GOT3 (cell line): ENCODE results near the gene ADGRB3.
"Not testable (repeated sequence)": the region's sequence is repeated elsewhere in the genome, so short reads cannot be mapped to it uniquely, and the experiment has no call there.

Experiments
- DNase-seq: peaks from one replicate; lab custom pipeline; 2025; ENCODE audit warnings: mixed read lengths; lab: John Stamatoyannopoulos, UW

Gene ADGRB3

DNA sequence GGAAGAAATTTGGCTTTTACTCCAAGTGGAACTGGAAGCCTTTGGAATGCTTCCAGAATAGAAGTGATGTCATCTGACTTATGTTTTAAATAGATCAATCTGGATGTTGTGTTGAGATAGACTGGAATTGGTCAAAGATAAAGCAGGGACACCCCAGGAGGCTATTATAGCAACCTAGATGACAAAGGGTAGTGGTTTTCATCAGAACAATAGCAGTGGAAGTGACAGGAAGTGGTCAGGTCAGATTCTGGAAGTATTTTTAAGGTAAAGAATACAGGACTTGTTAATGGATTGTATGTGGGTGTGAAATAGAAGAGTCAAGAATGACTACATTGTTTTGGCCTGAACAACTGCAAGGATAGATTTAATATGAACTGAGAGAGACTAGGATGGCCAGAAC, 191.4 kb downstream of the ADGRB3 start:
- DNase-seq: no peak

DNA sequence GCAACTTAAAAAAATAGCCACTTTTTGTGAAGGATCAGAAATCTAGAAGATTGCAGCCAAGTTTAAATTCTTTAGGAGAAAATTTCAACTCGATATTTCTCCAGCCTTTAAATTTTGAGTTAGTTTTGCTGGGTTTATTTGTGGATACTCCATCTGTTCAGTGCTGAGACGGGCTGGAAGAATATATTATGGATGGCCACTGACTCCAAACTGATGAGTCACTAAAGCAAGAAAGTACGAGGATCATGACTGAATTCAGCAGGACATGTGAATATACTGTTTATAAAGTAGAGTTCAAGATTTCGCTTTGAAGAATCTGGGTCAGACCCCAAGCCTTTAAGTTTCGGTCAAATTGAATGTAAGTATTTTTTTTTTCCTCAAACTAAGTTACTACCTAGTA, 199.5 kb downstream of the ADGRB3 start:
- no peak for DNase-seq

DNA sequence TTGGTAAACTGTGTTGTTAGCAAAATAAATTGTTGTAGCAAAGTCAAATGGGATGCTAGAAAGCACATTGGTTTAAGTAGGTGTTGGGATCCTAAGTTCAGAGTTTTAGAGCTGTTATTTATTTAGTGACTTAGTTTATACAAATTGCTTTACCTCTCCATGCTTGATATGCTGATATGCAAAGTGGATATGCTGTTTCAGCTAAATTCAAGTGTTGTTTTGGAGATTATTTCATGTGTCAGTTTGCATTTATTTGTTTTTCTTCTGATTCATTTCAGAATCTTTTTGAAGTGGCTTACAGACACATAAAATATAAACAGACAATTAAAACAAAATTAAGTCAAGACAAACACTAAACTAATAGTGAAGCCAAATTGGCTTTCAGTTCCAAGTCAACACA, 203.5 kb downstream of the ADGRB3 start:
- DNase-seq: no peak

DNA sequence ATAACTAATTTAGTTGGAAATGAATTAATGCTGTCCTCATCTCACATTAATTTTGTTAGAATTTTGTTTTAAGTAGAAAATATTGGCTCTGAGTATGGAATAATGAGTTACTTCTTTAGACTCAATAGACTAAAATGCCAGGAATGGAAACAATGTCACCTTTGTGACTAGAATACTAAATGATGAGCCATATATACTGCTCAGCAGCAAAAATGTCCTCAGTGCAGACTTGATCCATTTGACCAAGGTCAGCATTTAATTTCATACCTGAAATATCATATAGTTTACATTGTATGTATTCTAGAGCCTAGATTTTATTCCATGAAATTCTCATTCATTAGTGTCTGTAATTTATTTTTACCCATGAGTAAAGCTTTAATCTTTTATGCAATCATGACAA, 217.7 kb downstream of the ADGRB3 start:
- DNase-seq: no peak

DNA sequence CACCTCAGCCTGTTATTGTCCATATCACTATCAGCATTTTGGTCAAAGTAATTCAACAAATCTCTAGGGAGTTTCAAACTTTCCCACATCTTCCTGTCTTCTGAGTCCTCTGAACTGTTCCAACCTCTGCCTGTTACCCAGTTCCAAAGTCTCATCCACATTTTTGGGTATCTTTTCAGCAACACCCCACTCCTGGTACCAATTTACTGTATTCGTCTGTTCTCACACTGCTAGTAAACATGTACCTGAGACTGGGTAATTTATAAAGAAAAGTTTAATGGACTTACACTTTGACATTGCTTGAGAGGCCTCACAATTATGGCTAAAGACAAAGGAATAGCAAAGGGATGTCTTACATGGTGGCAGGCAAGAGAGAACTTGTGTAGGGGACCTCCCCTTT, 224.2 kb downstream of the ADGRB3 start:
- DNase-seq: no peak

DNA sequence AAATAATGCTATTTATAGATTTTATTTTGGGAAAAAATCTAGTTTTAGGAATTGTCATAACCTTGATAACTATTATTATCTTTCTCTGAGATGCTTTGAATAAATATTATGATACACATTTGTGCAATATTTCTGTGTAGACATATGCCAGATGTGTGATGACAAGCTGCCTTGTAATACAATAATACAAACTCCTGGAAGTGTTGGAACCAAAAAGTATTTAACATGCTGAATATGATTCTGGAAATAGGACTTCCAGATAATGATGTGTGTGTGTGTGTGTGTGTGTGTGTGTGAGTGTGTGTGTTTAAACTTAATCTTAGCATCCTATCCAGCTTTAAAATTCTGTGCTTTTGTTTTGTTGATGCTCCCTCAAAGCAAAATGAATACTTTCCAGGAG, 233.6 kb downstream of the ADGRB3 start:
- no peak for DNase-seq

DNA sequence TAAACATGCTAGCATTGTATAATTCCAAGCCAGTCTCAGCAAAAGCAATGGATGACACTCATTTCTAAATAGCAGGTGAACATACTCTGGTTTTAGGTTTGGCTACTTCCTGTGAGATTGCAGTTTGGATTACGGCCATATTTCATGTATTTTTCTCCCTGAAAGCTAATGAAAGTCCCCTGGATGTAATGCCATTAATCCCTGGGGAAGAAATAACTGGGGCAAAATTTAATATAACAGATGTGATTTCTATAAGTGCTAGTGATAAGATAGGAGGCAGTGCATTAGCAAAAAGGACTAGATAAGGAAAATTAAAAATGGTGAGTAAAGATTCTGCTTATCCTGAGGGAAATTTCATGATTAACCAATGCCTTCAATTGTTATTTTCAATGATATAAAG, 238.2 kb downstream of the ADGRB3 start:
- DNase-seq: no peak

DNA sequence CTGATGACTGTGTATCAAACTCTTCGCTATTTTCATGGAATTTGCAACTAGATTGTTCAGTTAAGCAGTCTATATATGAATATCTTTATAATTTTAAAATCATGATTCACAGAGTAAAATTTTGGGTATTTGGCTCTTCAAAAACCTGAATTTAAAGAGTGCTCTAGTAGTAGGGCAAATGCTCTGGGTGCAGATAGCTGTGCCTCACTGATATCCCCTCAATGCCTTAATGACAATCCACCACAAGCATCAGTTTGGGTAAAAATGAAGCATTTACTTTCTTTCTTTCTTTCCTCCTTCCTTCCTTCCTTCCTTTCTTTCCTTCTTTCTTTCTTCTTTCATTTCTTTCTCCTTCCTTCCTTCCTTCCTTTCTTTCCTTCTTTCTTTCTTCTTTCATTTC, 239.7 kb downstream of the ADGRB3 start:
- no peak for DNase-seq

DNA sequence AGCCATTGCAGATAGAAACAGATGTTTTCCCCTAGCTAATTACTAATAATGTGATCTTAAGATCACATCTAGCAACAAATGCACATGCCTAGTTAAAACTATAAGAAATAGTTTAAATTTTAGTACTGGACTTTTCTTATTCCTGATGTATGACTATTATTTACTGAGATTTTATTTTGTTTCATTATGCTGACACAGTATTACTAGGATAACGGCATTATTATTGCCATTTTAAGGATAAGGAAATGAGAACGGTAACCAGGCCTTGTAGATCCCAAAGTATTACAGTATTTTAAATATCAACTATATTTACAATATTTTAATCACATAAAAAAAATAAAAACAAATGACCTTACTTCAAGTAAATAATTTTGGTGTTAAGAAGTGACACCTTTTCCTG, 240.3 kb downstream of the ADGRB3 start:
- DNase-seq: no peak

DNA sequence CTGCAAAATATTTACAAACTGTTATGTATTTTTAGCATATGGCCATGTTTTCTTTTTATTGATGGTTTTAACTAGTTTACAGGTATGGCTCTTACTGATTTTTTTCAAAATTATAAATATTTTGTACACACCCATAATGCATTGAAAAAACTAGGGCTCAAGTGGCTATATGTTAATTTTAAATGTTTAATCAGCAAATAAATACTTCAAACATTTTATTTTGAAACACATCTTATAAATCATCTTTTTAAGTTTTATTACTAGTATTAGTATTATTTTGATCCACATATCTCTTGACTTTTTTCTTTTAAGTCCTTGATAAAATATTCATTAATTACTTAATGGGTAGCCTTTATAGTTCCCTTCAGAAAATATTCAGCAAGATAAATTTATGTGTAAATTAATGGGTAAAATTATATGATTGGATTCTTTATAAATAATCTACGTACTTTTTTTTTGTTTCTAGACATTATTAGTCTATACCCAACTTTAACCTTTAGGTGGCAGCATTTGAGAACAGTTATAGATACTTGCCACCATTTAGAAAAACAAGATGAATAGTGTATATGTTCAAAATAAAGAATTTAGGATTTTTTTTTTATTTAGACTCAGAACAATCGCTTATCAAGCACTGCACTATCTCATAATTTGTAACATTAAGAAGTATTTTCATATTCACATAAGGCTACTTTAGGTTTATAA, 241.9 kb downstream of the ADGRB3 start:
- DNase-seq: no peak

DNA sequence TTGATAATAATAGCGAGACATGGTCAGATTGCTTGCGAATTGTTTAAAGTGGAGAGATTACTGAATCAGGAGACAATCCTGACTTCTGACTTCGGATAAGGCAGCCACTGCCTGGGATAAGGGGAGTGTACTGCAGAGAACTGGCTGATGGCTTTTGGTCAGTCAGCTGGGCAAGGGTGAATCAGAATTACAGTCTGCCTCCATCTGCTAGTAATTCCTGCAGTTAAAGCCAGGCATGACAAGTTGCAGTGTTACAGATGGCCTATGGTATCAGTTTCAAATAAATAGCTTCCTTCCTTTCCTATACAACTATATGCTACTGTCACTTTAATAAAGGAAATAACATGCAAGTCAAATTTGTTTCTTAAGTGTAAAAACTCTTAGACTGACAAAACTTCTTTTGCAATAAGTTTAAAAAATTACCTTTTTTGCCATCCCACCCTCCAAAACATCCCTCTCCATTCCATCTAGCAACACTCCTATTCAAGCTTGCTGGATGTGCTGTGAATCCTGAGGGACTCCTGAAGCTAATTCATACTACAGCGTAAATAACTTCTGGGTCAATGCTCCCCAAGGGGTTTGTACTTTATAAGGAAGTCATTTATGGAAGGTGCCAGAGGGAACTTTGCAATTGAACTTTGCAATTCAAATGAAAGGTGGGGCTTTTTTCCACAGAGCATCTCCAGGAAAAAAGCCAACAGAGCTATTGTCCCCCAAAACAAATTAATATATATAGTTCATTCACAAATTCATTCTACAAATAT, 245.2 kb downstream of the ADGRB3 start:
- no peak for DNase-seq

DNA sequence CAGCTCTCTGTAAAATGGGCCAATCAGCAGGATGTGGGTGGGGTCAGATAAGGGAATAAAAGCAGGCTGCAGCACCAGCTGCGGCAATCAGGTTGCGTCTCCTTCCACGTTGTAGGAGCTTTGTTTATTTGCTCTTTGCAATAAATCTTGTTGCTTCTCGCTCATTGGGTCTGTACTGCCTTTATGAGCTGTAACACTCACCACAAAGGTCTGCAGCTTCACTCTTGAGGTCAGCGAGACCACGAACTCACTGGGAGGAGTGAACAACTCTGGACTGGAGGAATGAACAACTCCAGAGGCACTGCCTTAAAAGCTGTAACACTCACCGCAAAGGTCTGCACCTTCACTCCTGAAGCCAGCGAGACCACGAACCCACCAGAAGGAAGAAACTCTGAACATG, 248.2 kb downstream of the ADGRB3 start:
- not testable (repeated sequence) for DNase-seq

DNA sequence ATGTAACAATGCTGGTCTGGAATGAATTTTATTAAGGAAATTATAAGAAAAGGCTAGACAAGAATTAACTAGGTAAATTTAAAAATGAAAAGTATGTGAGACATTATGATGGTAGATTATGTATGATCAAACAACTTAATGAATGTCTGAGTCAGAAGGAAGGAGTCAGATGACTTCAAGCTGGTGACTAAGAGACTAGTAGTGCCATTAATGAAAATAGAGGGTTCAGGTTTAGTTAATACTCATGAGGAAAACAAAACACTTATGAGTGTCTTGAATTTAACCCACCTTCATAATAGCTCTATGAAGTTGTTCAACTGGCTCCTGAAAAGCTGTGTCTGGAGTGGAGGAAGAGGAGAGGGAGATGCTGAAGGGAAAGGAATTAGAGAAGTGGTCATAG, 256.3 kb downstream of the ADGRB3 start:
- no peak for DNase-seq

DNA sequence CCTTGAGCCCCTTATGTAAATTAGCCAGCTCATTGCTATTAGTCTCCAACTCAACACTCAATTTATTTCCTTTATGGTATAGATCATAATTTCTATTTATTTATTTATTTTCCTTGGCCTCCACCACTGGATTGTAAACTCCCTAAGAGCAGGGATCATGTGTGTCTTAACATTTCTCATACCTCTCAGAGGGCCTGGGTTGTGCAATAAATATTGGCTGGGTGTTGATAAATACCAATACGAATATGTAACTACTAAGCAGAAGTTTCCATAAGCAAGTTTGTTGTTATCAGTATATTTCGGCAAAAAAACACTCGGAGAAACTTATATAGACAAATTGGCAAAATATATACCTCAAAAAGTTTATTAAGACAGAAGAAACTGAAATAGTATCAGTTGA, 257.4 kb downstream of the ADGRB3 start:
- DNase-seq: no peak

DNA sequence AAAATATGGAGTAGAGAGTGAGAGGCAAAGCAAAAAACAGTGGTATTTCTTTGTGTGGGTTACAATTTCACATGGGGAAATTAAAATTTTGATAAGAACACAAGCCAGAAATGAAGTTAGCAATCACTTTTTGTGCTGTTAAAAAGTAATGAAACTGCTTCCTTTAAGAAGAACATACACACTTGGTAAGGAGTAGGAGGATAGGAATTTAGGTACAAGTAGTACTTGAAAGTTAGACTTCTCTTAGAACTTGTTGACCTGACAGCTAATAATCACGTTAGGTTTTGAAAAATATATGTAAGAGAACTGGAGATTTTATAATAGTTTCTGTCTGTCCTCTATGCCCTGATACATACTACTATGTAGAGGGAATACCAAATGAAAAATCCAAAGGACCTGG, 260.8 kb downstream of the ADGRB3 start:
- DNase-seq: no peak

DNA sequence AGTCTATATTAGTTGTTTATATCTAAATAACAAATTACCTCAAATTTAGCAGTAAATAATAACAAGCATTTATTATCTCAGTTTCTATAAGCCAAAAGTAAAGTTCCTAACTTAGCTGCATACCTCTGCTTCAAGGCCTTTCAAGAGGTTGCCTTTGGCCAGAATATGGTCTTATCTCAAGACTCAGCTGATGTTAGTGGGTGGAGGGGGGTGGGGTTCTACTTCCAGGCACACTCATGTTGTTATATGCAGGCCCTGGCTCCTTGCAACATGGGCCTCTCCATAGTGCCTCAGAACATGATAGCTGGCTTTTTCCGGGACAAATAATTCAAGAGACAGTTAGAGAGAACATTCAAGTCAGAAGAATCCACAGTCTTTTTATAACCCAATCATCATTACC, 266.0 kb downstream of the ADGRB3 start:
- DNase-seq: no peak

DNA sequence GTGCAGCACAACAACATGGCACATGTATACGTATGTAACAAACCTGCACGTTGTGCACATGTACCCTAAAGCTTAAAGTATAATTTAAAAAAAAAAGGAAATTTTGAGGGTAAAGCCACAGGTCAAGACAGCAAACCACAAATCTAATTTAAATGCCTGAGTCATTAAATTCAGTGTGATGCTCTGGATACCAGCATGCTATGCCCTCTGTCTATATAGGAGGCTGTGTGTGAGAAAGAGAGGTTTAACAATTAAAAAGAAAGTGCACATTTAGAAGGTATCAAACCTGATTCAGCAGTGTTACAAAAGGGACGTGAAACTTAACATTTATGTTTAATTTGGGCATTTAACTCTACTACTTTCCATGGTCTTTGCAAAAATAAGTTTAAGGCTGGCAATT, 276.3 kb downstream of the ADGRB3 start:
- no peak for DNase-seq

DNA sequence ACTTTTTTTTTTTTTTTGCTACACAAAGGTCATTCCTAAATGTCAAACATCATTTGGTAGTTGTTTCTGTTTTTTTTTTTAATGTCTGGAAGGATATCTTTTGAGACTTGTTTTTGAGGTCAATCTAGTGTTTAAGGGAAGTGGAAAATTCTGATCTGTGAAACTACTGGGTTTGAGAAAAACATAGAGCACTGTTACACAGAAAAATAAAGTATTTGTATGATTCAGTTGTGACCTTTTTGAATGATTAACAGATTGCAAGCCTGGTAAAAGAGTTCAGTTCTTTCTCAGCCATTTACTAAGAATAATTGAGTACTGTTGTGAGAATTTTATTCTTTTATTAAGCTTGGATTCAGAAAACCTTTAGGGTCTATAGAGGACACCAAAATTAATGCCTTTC, 276.7 kb downstream of the ADGRB3 start:
- DNase-seq: no peak

DNA sequence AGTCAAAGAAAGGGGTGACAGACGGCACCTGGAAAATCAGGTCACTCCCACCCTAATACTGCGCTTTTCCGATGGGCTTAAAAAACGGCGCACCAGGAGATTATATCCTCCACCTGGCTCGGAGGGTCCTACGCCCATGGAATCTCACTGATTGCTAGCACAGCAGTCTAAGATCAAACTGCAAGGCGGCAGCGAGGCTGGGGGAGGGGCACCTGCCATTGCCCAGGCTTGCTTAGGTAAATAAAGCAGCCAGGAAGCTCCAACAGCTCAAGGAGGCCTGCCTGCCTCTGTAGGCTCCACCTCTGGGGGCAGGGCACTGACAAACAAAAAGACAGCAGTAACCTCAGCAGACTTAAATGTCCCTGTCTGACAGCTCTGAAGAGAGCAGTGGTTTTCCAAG, 277.7 kb downstream of the ADGRB3 start:
- not testable (repeated sequence) for DNase-seq

DNA sequence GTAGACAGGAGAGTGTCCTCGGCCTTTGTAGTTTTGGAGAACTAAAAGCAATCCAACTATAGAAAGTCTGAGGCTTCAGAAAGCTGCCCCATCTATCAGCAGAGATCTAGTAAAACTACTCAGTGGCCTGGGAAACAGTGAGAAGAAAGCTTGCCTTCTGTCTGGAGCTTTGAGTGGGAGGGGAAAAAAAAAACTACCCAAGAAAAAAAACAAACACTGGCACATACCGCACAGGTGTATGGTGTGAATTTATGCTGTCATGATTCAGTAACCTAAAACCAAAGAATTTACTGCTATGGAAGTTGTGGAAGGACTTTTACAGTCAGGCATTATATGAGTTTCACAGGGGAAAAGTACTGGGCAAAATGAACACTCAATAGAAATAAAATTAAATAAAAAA, 280.5 kb downstream of the ADGRB3 start:
- no peak for DNase-seq

DNA sequence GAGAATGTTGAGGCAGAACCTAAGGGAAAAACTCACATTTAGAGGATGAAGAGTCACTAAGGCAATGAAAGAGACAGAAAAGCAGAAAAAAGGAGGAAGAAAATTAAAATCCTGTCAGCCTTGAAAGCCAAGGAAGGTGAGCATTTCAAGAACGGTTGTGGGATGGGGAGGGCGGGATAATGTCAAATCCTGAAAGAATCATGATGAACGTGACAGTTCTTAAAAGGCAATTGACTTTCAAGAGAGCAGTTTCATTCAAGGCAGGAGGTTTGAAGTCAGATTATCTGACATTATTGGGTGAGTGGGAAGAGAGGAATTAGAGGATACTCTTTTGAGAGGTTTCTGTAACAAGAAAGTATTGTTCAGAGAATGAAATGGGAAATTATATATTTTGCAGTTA, 284.5 kb downstream of the ADGRB3 start:
- no peak for DNase-seq

DNA sequence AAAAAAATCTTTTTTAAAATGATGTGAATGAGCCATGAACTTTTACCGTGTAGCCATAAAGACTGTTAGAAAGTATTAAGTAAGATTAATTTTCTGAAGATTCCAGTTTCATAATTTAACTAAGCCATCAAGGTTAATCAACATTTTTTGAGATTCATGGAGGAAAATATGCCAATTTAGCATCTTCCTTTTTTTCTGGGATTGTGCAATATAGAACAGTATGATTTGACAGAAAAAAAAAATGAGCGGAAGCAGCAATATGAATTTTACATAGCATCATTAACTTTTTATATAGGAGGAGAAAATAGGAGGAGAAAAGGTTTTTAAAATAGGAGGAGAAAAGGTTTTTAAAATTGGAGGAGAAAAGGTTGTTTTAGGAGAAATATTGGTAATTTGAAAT, 306.3 kb downstream of the ADGRB3 start:
- DNase-seq: no peak

DNA sequence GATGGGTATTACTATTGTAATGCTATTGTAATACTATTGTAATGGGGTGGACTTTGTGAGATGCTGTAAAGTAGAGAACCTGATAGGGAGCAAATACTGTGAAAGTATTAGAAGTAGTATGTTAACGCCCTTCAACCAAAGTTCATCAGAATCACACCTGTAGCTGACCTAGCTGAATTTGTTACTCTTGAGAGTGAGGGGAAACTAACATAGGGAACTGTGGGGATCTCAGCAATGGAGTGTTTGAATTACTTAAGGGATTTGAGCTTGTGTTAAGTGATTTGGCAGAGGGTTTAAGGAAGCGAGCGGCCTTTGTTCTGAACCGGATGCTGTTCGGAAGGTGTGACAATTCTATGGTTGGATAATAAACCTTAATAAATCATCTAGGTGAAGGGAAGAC, 312.6 kb downstream of the ADGRB3 start:
- no peak for DNase-seq

DNA sequence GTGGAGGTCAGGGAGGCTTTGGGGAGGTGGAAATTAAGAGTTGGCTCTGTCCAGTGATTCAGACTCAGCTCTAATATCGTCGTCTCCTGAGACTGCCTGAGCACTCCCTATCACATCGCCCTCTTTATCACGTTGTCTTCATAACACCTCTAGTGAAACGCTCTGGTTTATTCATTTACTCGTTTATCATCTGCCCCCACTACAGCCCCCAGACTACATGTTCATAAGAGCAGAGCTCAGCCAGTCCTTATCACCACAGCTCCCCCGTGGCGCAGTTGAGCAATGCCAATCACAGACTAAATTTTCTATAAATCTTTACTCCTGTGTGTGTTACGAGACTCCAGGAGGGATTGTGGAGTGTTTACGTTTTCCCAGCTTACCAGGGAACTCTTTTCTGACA, 316.2 kb downstream of the ADGRB3 start:
- DNase-seq: no peak
